Muscle layer of colon (tissue), 2 donors: ENCODE measurements around the gene HTD2.
"Not testable (repeated sequence)": the region's sequence is repeated elsewhere in the genome, so short reads cannot be mapped to it uniquely, and the experiment has no call there.

Experiments
- H3K27ac ChIP-seq: one replicate; pipeline ENCODE4 v1.7.0; 2013; ENCODE audit warnings: low read depth, mild to moderate bottlenecking, low read length, moderate library complexity
- H3K27me3 ChIP-seq, 2 donors: one replicate each; pipeline ENCODE4 v1.7.0; 2013; ENCODE audit warnings: low read length in 2 of 2, mild to moderate bottlenecking in 2 of 2; ENCODE audit not compliant: insufficient read depth in 2 of 2, control insufficient read depth in 1 of 2
- H3K36me3 ChIP-seq: one replicate; pipeline ENCODE4 v1.7.0; 2013; ENCODE audit warnings: mild to moderate bottlenecking, low read length; ENCODE audit not compliant: insufficient read depth
- H3K4me1 ChIP-seq: one replicate; pipeline ENCODE4 v1.7.0; 2013; ENCODE audit warnings: mild to moderate bottlenecking, low read length; ENCODE audit not compliant: insufficient read depth
- H3K4me3 ChIP-seq, 2 donors: one replicate each; pipeline ENCODE4 v1.7.0; 2013; ENCODE audit warnings: low read length in 2 of 2, low read depth in 1 of 2, mild to moderate bottlenecking in 1 of 2, moderate library complexity in 1 of 2
- H3K9ac ChIP-seq: one replicate; pipeline ENCODE4 v1.7.0; 2013; ENCODE audit warnings: low read length
- H3K9me3 ChIP-seq: one replicate; pipeline ENCODE4 v1.7.0; 2013; ENCODE audit warnings: mild to moderate bottlenecking, low read length
- donor health status: abdominal sarcoma.
- donor health status: Adenocarcinoma of cecum.

HTD2 gene

GRCh38 chr3:58335652-58335947 lies 29.3 kb downstream of the HTD2 start:
- H3K4me1 ChIP-seq, result peaks cover 31% of the 10 kb centered on the region
- H3K27me3 ChIP-seq, result no peaks in the 10 kb centered on the region
- peak overlapping the region; percentile 21 for H3K27ac ChIP-seq
- no peaks in the 10 kb centered on the region for H3K36me3 ChIP-seq
- no peaks in the 10 kb centered on the region for H3K9me3 ChIP-seq
- peak overlapping the region in 1 of 2 donors; percentile 66 for H3K4me3 ChIP-seq
- no peak overlapping the region for H3K9ac ChIP-seq

GRCh38 chr3:58336135-58336882 lies 30.0 kb downstream of the HTD2 start:
- H3K27ac ChIP-seq, result no peak overlapping the region

GRCh38 chr3:58337190-58337589 lies 30.9 kb downstream of the HTD2 start:
- peaks cover 35% of the 10 kb centered on the region for H3K4me1 ChIP-seq
- no peak overlapping the region for H3K27ac ChIP-seq
- H3K9me3 ChIP-seq, result no peaks in the 10 kb centered on the region
- H3K36me3 ChIP-seq, result no peaks in the 10 kb centered on the region
- H3K4me3 ChIP-seq, result no peak overlapping the region
- H3K27me3 ChIP-seq, result no peaks in the 10 kb centered on the region
- H3K9ac ChIP-seq, result no peak overlapping the region

More at GRCh38 chr3:58336135-58336882, 30.0 kb downstream of the HTD2 start:
- H3K27me3 ChIP-seq, result no peaks in the 10 kb centered on the region
- H3K9ac ChIP-seq, result no peak overlapping the region
- no peaks in the 10 kb centered on the region for H3K9me3 ChIP-seq
- H3K36me3 ChIP-seq, result no peaks in the 10 kb centered on the region
- H3K4me1 ChIP-seq, result peaks cover 35% of the 10 kb centered on the region
- no peak overlapping the region for H3K4me3 ChIP-seq

GRCh38 chr3:58339146-58339545 lies 32.8 kb downstream of the HTD2 start:
- not testable (repeated sequence) for H3K9me3 ChIP-seq, H3K27me3 ChIP-seq, H3K9ac ChIP-seq, H3K27ac ChIP-seq, H3K4me3 ChIP-seq, H3K36me3 ChIP-seq
- peaks cover 47% of the 10 kb centered on the region for H3K4me1 ChIP-seq

GRCh38 chr3:58340594-58341244 lies 34.4 kb downstream of the HTD2 start:
- H3K9ac ChIP-seq, result no peak overlapping the region

GRCh38 chr3:58341376-58341775 lies 35.1 kb downstream of the HTD2 start:
- Histone ChIP-seq H3K27me3 (no peaks in the 10 kb centered on the region), H3K27ac (no peak overlapping the region), H3K36me3 (no peaks in the 10 kb centered on the region), H3K9me3 (no peaks in the 10 kb centered on the region), H3K4me1 (peaks cover 48% of the 10 kb centered on the region), H3K9ac (no peak overlapping the region), H3K4me3 (no peak overlapping the region)

More at GRCh38 chr3:58340594-58341244, 34.4 kb downstream of the HTD2 start:
- no peaks in the 10 kb centered on the region for H3K36me3 ChIP-seq
- H3K4me1 ChIP-seq, result peaks cover 45% of the 10 kb centered on the region
- H3K27ac ChIP-seq, result no peak overlapping the region
- H3K9me3 ChIP-seq, result no peaks in the 10 kb centered on the region
- no peaks in the 10 kb centered on the region for H3K27me3 ChIP-seq
- no peak overlapping the region for H3K4me3 ChIP-seq

GRCh38 chr3:58342676-58343075 lies 36.4 kb downstream of the HTD2 start:
- H3K4me3 ChIP-seq, result no peak overlapping the region
- no peaks in the 10 kb centered on the region for H3K36me3 ChIP-seq
- peaks cover 51% of the 10 kb centered on the region for H3K4me1 ChIP-seq
- H3K27ac ChIP-seq, result no peak overlapping the region
- no peaks in the 10 kb centered on the region for H3K27me3 ChIP-seq
- no peaks in the 10 kb centered on the region for H3K9me3 ChIP-seq
- no peak overlapping the region for H3K9ac ChIP-seq

GRCh38 chr3:58345457-58345856 lies 39.1 kb downstream of the HTD2 start:
- H3K36me3 ChIP-seq, result no peaks in the 10 kb centered on the region
- H3K4me3 ChIP-seq, result no peak overlapping the region
- H3K27ac ChIP-seq, result no peak overlapping the region

GRCh38 chr3:58346368-58346767 lies 40.0 kb downstream of the HTD2 start:
- no peak overlapping the region for H3K9ac ChIP-seq
- peaks cover 63% of the 10 kb centered on the region for H3K4me1 ChIP-seq
- no peak overlapping the region for H3K27ac ChIP-seq
- no peaks in the 10 kb centered on the region for H3K9me3 ChIP-seq
- H3K4me3 ChIP-seq, result no peak overlapping the region
- no peaks in the 10 kb centered on the region for H3K27me3 ChIP-seq
- no peaks in the 10 kb centered on the region for H3K36me3 ChIP-seq

More at GRCh38 chr3:58345457-58345856, 39.1 kb downstream of the HTD2 start:
- H3K27me3 ChIP-seq, result no peaks in the 10 kb centered on the region
- no peaks in the 10 kb centered on the region for H3K9me3 ChIP-seq
- peaks cover 63% of the 10 kb centered on the region for H3K4me1 ChIP-seq
- H3K9ac ChIP-seq, result no peak overlapping the region

GRCh38 chr3:58347984-58348383 lies 41.7 kb downstream of the HTD2 start:
- Histone ChIP-seq H3K36me3 (no peaks in the 10 kb centered on the region), H3K27ac (no peak overlapping the region), H3K4me3 (no peak overlapping the region), H3K9ac (no peak overlapping the region), H3K9me3 (no peaks in the 10 kb centered on the region), H3K4me1 (peaks cover 58% of the 10 kb centered on the region), H3K27me3 (no peaks in the 10 kb centered on the region)

- Histone ChIP-seq H3K9me3 (no peaks in the 10 kb centered on the region), H3K27ac (no peak overlapping the region), H3K27me3 (no peaks in the 10 kb centered on the region), H3K4me3 (no peak overlapping the region), H3K9ac (no peak overlapping the region), H3K4me1 (peaks cover 49% of the 10 kb centered on the region), H3K36me3 (no peaks in the 10 kb centered on the region)
Measured at GRCh38 chr3:58349792-58350626, 43.7 kb downstream of the HTD2 start.
